HepG2 (cell line): Measurements from ENCODE around the gene FAM229B. TPM values are rescaled to one million over a fixed set of nuclear protein-coding genes. Genes with fewer than 3 reads are reported as not detected.
A peak's percentile ranks its signal among the peaks of the same experiment; 100 is the strongest.

Experiments used
- CTCF ChIP-seq: sonication (generic); formaldehyde crosslinking; IDR thresholded peaks from 2 replicates; pipeline ENCODE4 v1.5.0; 2020; ENCODE audit warnings: mild to moderate bottlenecking, missing genetic modification reagents, moderate library complexity
- DDIT3 ChIP-seq: sonication (generic); formaldehyde crosslinking; IDR thresholded peaks from 2 replicates; pipeline ENCODE4 v1.4.0; 2020; ENCODE audit warnings: mild to moderate bottlenecking, missing genetic modification reagents
- DNMT3B ChIP-seq: conservative IDR thresholded peaks from 2 replicates; pipeline ENCODE4 v1.6.1; 2016; ENCODE audit warnings: missing biosample characterization, control low read depth
- DRAP1 ChIP-seq: IDR thresholded peaks from 2 replicates; pipeline ENCODE4 v1.6.1; 2016; ENCODE audit warnings: missing genetic modification reagents, missing compliant biosample characterization
- MAFF ChIP-seq: IDR thresholded peaks from 2 replicates; pipeline ENCODE4 v1.6.1; 2011; ENCODE audit warnings: low read depth, low read length, improper control_type of control experiment
- MXD4 ChIP-seq: IDR thresholded peaks from 2 replicates; pipeline ENCODE4 v1.6.1; 2016; ENCODE audit warnings: mild to moderate bottlenecking, missing biosample characterization, missing genetic modification reagents
- PHB2 ChIP-seq: fragments of 450-650 bp; IDR thresholded peaks from 2 replicates; pipeline ENCODE4 v1.6.1; 2018; ENCODE audit not compliant: partially characterized antibody
- POGZ ChIP-seq: sonication (generic); formaldehyde crosslinking; IDR thresholded peaks from 2 replicates; pipeline ENCODE4 v1.4.0; 2020; ENCODE audit warnings: mild to moderate bottlenecking, missing genetic modification reagents
- SPEN ChIP-seq: sonication (generic); formaldehyde crosslinking; IDR thresholded peaks from 2 replicates; pipeline ENCODE4 v1.5.1; 2020; ENCODE audit warnings: low read depth, mild to moderate bottlenecking, missing genetic modification reagents
- ZBTB20 ChIP-seq: sonication (generic); formaldehyde crosslinking; IDR thresholded peaks from 2 replicates; pipeline ENCODE4 v1.8.1; 2023; ENCODE audit warnings: missing genetic modification reagents, low read depth, mild to moderate bottlenecking, borderline replicate concordance
- ZNF430 ChIP-seq: sonication (generic); formaldehyde crosslinking; IDR thresholded peaks from 2 replicates; pipeline ENCODE4 v1.9.0; 2021; ENCODE audit warnings: mild to moderate bottlenecking, missing genetic modification reagents
- ZNF512B ChIP-seq: sonication (generic); formaldehyde crosslinking; IDR thresholded peaks from 2 replicates; pipeline ENCODE4 v1.5.1; 2020; ENCODE audit warnings: missing genetic modification reagents, mild to moderate bottlenecking, borderline replicate concordance
- ZNF605 ChIP-seq: sonication (generic); formaldehyde crosslinking; IDR thresholded peaks from 2 replicates; pipeline ENCODE4 v1.8.0; 2022; ENCODE audit warnings: mild to moderate bottlenecking, missing genetic modification reagents
- ZNF644 ChIP-seq: IDR thresholded peaks from 2 replicates; pipeline ENCODE4 v1.6.1; 2016; ENCODE audit warnings: low read depth
- ZNF839 ChIP-seq: sonication (generic); formaldehyde crosslinking; IDR thresholded peaks from 2 replicates; pipeline ENCODE4 v1.4.0; 2020; ENCODE audit warnings: missing genetic modification reagents, mild to moderate bottlenecking, borderline replicate concordance
- polyA plus RNA-seq, 8 experiments: library from polyadenylated mRNA; depleted of rRNA in 3 of 8; stranded (reverse) in 7 of 8; unstranded in 1 of 8; fragments of >200 nt; fragmentation: Illumina TruSeq in 4 of 8; extraction: Trizol in 4 of 8; gene quantifications; 2 replicates each; pipeline versions ENCODE4 v1.2.1 to v1.2.3, GENCODE V29; 2011 to 2016; ENCODE audit warnings: low read depth in 4 of 8, missing spikeins in 1 of 8, mixed read lengths in 1 of 8; ENCODE audit not compliant: insufficient read depth in 1 of 8
- total RNA-seq, 5 experiments: library from RNA; depleted of rRNA; stranded (reverse); fragments of >200 nt; fragmentation: Illumina TruSeq; extraction: Trizol; gene quantifications; 2 replicates each; pipeline ENCODE4 v1.2.3, GENCODE V29; 2016; ENCODE audit warnings: low read depth in 1 of 5
- TF ChIP-seq, protein P1 (sequence below): IDR thresholded peaks from 2 replicates; pipeline ENCODE4 v1.6.1; 2018; ENCODE audit warnings: missing genetic modification reagents
- TF ChIP-seq, protein P2 (sequence below): IDR thresholded peaks from 2 replicates; pipeline ENCODE4 v1.6.1; 2016; ENCODE audit warnings: low read depth, borderline replicate concordance
- TF ChIP-seq, protein P3 (sequence below): IDR thresholded peaks from 2 replicates; pipeline ENCODE4 v1.6.1; 2016; ENCODE audit warnings: low read depth

Gene FAM229B
- total and polyA plus RNA-seq, 2 of the 13 experiments (the other 11 are each of a cell fraction or from before 2014, with no cell fraction given) = 11.3 to 19.5 TPM

DNA sequence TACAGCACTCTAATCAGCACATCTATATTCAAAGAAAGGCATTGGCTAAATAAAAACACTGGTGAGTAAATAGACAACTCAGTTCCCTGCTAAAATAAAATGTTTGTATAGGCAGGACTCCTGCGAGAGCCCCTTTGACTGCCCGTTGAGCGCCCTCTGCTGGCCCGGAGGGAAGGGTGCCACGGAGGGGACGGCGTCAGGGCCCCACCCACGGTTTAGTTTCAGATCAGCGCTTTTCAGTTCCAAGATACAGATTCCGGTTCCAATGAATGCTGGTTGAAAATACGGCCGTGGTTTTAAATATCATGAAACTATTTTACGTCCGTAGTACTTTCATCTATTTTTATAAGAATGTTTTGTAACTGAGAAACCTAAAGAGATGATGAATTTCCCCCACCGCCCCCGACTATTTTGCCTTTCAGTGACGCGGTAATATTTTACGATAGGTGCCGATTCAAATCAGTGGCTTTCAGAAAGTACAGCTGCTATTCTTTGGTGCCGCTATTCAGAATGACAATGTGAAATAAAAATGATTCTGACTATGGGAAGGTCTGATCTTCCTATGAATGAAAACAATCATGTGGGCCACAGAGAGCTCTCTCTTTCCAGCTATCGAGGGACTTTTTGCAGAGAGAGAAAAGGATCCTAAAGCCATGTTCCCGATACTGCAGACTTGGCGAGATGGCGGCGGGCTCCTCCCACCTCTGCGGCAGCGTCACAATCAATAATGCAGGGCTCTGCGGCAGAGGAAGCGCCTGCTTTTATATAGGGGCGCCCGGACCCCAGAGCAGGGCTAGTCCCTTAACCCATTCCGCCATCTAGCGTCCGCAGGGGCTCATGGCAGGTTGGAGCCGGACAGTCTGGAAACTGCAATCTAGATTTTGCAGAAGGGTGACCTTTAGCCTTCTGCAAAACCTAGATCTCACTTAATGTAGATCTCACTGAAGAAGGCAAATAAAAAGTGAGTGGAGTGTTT is 44.1 kb upstream of the FAM229B start (continued):
- TF ChIP-seq, protein P1, sequence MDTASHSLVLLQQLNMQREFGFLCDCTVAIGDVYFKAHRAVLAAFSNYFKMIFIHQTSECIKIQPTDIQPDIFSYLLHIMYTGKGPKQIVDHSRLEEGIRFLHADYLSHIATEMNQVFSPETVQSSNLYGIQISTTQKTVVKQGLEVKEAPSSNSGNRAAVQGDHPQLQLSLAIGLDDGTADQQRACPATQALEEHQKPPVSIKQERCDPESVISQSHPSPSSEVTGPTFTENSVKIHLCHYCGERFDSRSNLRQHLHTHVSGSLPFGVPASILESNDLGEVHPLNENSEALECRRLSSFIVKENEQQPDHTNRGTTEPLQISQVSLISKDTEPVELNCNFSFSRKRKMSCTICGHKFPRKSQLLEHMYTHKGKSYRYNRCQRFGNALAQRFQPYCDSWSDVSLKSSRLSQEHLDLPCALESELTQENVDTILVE (CRISPR knock-in tag) = peak; percentile 14; the same call in 1 of the 2 replicates
- TF ChIP-seq CTCF (CRISPR knock-in tag) (peak; percentile 96), MXD4 (peak; percentile 28; the same call in 1 of the 2 replicates), ZNF512B (peak; percentile 70; the same call in 1 of the 2 replicates), ZNF839 (CRISPR knock-in tag) (no peak), DRAP1 (CRISPR knock-in tag) (no peak), PHB2 (no peak), ZNF605 (CRISPR knock-in tag) (peak; percentile 73; the same call in 1 of the 2 replicates), ZBTB20 (CRISPR knock-in tag) (peak; percentile 50; the same call in 1 of the 2 replicates), POGZ (CRISPR knock-in tag) (peak; percentile 90), ZNF644 (CRISPR knock-in tag) (0 out of 2 replicates have a peak, but pooled peaks have one; percentile 63), ZNF430 (CRISPR knock-in tag) (0 out of 2 replicates have a peak, but pooled peaks have one; percentile 49), SPEN (CRISPR knock-in tag) (no peak), MAFF (peak; percentile 13; the same call in 1 of the 2 replicates), DNMT3B (CRISPR knock-in tag) (peak; percentile 66; the same call in 1 of the 2 replicates), DDIT3 (CRISPR knock-in tag) (no peak)
- TF ChIP-seq, protein P2, sequence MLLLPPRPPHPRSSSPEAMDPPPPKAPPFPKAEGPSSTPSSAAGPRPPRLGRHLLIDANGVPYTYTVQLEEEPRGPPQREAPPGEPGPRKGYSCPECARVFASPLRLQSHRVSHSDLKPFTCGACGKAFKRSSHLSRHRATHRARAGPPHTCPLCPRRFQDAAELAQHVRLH (CRISPR knock-in tag) = peak; percentile 44; the same call in 1 of the 2 replicates
- TF ChIP-seq, protein P3, sequence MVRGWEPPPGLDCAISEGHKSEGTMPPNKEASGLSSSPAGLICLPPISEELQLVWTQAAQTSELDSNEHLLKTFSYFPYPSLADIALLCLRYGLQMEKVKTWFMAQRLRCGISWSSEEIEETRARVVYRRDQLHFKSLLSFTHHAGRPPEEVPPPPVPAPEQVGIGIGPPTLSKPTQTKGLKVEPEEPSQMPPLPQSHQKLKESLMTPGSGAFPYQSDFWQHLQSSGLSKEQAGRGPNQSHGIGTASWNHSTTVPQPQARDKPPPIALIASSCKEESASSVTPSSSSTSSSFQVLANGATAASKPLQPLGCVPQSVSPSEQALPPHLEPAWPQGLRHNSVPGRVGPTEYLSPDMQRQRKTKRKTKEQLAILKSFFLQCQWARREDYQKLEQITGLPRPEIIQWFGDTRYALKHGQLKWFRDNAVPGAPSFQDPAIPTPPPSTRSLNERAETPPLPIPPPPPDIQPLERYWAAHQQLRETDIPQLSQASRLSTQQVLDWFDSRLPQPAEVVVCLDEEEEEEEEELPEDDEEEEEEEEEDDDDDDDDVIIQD (CRISPR knock-in tag) = peak; percentile 86; the same call in 1 of the 2 replicates
